NB4 (cell line): Measurements from ENCODE around the gene ZNF639.
"Not testable (repeated sequence)": the region's sequence is repeated elsewhere in the genome, so short reads cannot be mapped to it uniquely, and the experiment has no call there.

Experiments used
- CTCF ChIP-seq: IDR thresholded peaks from one replicate; pipeline ENCODE4 v1.5.1; 2012; ENCODE audit warnings: low read depth, low read length
- MAX ChIP-seq: IDR thresholded peaks from 2 replicates; pipeline ENCODE4 v1.6.1; 2011; ENCODE audit warnings: low read depth, low read length

- not testable (repeated sequence) for TF ChIP-seq CTCF, MAX
Observed at GRCh38 chr3:179307362-179307761, 15.5 kb upstream of the ZNF639 start.
